ENCODE data around the gene ACTR1B.

Gene ACTR1B

GRCh38 chr2:97708048-97708380, 44.2 kb upstream of the ACTR1B start:
- H3K27ac ChIP-seq (ENCODE audit: low read depth, low read length): no peak overlapping the region
- H4K5ac ChIP-seq (ENCODE audit: low read length): no peak overlapping the region
- no peak for DNase-seq
- H3K4me2 ChIP-seq (ENCODE audit: low read length): no peak overlapping the region
- H3K23ac ChIP-seq (ENCODE audit: low read length): no peak overlapping the region
- no CpG with 5 or more reads among the region's 4 CpGs for WGBS (ENCODE audit: extremely low coverage, insufficient coverage, low lambda C conversion rate)
- H3K36me3 ChIP-seq (ENCODE audit: control insufficient read depth, insufficient read depth, low read length): no peaks in the 10 kb centered on the region
- no peak overlapping the region for H4K8ac ChIP-seq (ENCODE audit: low read depth, low read length)
- H2AK5ac ChIP-seq (ENCODE audit: low read length): peak overlapping the region; percentile 66
- H3K79me2 ChIP-seq (ENCODE audit: control insufficient read depth, insufficient read depth, low read length): no peaks in the 10 kb centered on the region
- H2BK120ac ChIP-seq (ENCODE audit: low read depth, low read length): no peak overlapping the region
- no peak overlapping the region for H3K4me3 ChIP-seq (ENCODE audit: low read length)
- H2BK5ac ChIP-seq (ENCODE audit: low read length): no peak overlapping the region
- H3K56ac ChIP-seq (ENCODE audit: low read length): no peak overlapping the region
- no peak overlapping the region for H3K9ac ChIP-seq (ENCODE audit: low read length)
- H2BK15ac ChIP-seq (replicated peaks; ENCODE audit: low read depth): no peak overlapping the region
- H3K4ac ChIP-seq (ENCODE audit: low read depth, low read length): no peak overlapping the region
- peaks cover 10% of the 10 kb centered on the region for H3K4me1 ChIP-seq (ENCODE audit: control insufficient read depth, low read depth, low read length)
- no peak overlapping the region for H3K18ac ChIP-seq (ENCODE audit: low read length)
- H3K27me3 ChIP-seq (ENCODE audit: insufficient read depth, low read length, poor library complexity): no peaks in the 10 kb centered on the region
- H3K79me1 ChIP-seq (ENCODE audit: low read length): no peaks in the 10 kb centered on the region

GRCh38 chr2:97707362-97708047, 43.7 kb upstream of the ACTR1B start:
- Histone ChIP-seq H3K9ac (ENCODE audit: low read length) (no peak overlapping the region), H3K27ac (ENCODE audit: low read depth, low read length) (no peak overlapping the region), H3K36me3 (ENCODE audit: control insufficient read depth, insufficient read depth, low read length) (no peaks in the 10 kb centered on the region), H2BK15ac (replicated peaks; ENCODE audit: low read depth) (no peak overlapping the region), H3K79me1 (ENCODE audit: low read length) (no peaks in the 10 kb centered on the region), H3K4me3 (ENCODE audit: low read length) (no peak overlapping the region), H3K4me1 (ENCODE audit: control insufficient read depth, low read depth, low read length) (peaks cover 10% of the 10 kb centered on the region), H4K5ac (ENCODE audit: low read length) (no peak overlapping the region), H2BK5ac (ENCODE audit: low read length) (no peak overlapping the region), H4K8ac (ENCODE audit: low read depth, low read length) (no peak overlapping the region), H2BK120ac (ENCODE audit: low read depth, low read length) (no peak overlapping the region), H3K27me3 (ENCODE audit: insufficient read depth, low read length, poor library complexity) (no peaks in the 10 kb centered on the region), H3K4ac (ENCODE audit: low read depth, low read length) (no peak overlapping the region), H3K4me2 (ENCODE audit: low read length) (no peak overlapping the region), H3K23ac (ENCODE audit: low read length) (no peak overlapping the region), H3K79me2 (ENCODE audit: control insufficient read depth, insufficient read depth, low read length) (no peaks in the 10 kb centered on the region), H3K18ac (ENCODE audit: low read length) (no peak overlapping the region), H3K56ac (ENCODE audit: low read length) (no peak overlapping the region), H2AK5ac (ENCODE audit: low read length) (no peak overlapping the region)
- DNase-seq: no peak
- no CpG with 5 or more reads among the region's 11 CpGs for WGBS (ENCODE audit: extremely low coverage, insufficient coverage, low lambda C conversion rate)

GRCh38 chr2:97706708-97707345, 43.0 kb upstream of the ACTR1B start:
- no peak overlapping the region for H3K27ac ChIP-seq (ENCODE audit: low read depth, low read length)
- no peak overlapping the region for H3K56ac ChIP-seq (ENCODE audit: low read length)
- H2BK5ac ChIP-seq (ENCODE audit: low read length): no peak overlapping the region
- no peak overlapping the region for H2BK120ac ChIP-seq (ENCODE audit: low read depth, low read length)
- H3K4ac ChIP-seq (ENCODE audit: low read depth, low read length): no peak overlapping the region
- no peaks in the 10 kb centered on the region for H3K36me3 ChIP-seq (ENCODE audit: control insufficient read depth, insufficient read depth, low read length)
- H3K9ac ChIP-seq (ENCODE audit: low read length): no peak overlapping the region
- no peak overlapping the region for H3K4me2 ChIP-seq (ENCODE audit: low read length)
- H3K18ac ChIP-seq (ENCODE audit: low read length): peak overlapping the region; percentile 43
- H2AK5ac ChIP-seq (ENCODE audit: low read length): no peak overlapping the region
- no peak overlapping the region for H4K8ac ChIP-seq (ENCODE audit: low read depth, low read length)
- no peak overlapping the region for H3K4me3 ChIP-seq (ENCODE audit: low read length)
- no peak overlapping the region for H4K5ac ChIP-seq (ENCODE audit: low read length)
- H3K23ac ChIP-seq (ENCODE audit: low read length): no peak overlapping the region
- H2BK15ac ChIP-seq (replicated peaks; ENCODE audit: low read depth): no peak overlapping the region
- no peaks in the 10 kb centered on the region for H3K79me2 ChIP-seq (ENCODE audit: control insufficient read depth, insufficient read depth, low read length)
- no peaks in the 10 kb centered on the region for H3K79me1 ChIP-seq (ENCODE audit: low read length)
- H3K4me1 ChIP-seq (ENCODE audit: control insufficient read depth, low read depth, low read length): peaks cover 10% of the 10 kb centered on the region
- WGBS (ENCODE audit: extremely low coverage, insufficient coverage, low lambda C conversion rate): 100% methylated on average over 1 of the region's 11 CpGs
- H3K27me3 ChIP-seq (ENCODE audit: insufficient read depth, low read length, poor library complexity): no peaks in the 10 kb centered on the region
- no peak for DNase-seq

GRCh38 chr2:97706112-97706511, 42.3 kb upstream of the ACTR1B start:
- H3K27me3 ChIP-seq (ENCODE audit: insufficient read depth, low read length, poor library complexity): no peaks in the 10 kb centered on the region
- H3K9ac ChIP-seq (ENCODE audit: low read length): no peak overlapping the region
- H4K5ac ChIP-seq (ENCODE audit: low read length): no peak overlapping the region
- no peak overlapping the region for H2BK120ac ChIP-seq (ENCODE audit: low read depth, low read length)
- no peak overlapping the region for H2BK5ac ChIP-seq (ENCODE audit: low read length)
- H3K23ac ChIP-seq (ENCODE audit: low read length): no peak overlapping the region
- H3K79me1 ChIP-seq (ENCODE audit: low read length): no peaks in the 10 kb centered on the region
- H3K4me2 ChIP-seq (ENCODE audit: low read length): no peak overlapping the region
- no peak overlapping the region for H3K56ac ChIP-seq (ENCODE audit: low read length)
- H2BK15ac ChIP-seq (replicated peaks; ENCODE audit: low read depth): no peak overlapping the region
- WGBS (ENCODE audit: extremely low coverage, insufficient coverage, low lambda C conversion rate): no CpG with 5 or more reads among the region's 13 CpGs
- no peak overlapping the region for H3K4ac ChIP-seq (ENCODE audit: low read depth, low read length)
- no peak overlapping the region for H3K4me3 ChIP-seq (ENCODE audit: low read length)
- H3K4me1 ChIP-seq (ENCODE audit: control insufficient read depth, low read depth, low read length): peaks cover 5% of the 10 kb centered on the region
- H2AK5ac ChIP-seq (ENCODE audit: low read length): no peak overlapping the region
- no peaks in the 10 kb centered on the region for H3K36me3 ChIP-seq (ENCODE audit: control insufficient read depth, insufficient read depth, low read length)
- no peaks in the 10 kb centered on the region for H3K79me2 ChIP-seq (ENCODE audit: control insufficient read depth, insufficient read depth, low read length)
- no peak overlapping the region for H3K27ac ChIP-seq (ENCODE audit: low read depth, low read length)
- DNase-seq: no peak
- H3K18ac ChIP-seq (ENCODE audit: low read length): no peak overlapping the region
- H4K8ac ChIP-seq (ENCODE audit: low read depth, low read length): no peak overlapping the region

- no peak for DNase-seq
- no peak overlapping the region for H2BK5ac ChIP-seq (ENCODE audit: low read length)
- no peak overlapping the region for H3K4ac ChIP-seq (ENCODE audit: low read depth, low read length)
- H2AK5ac ChIP-seq (ENCODE audit: low read length): no peak overlapping the region
- H4K8ac ChIP-seq (ENCODE audit: low read depth, low read length): no peak overlapping the region
- no peaks in the 10 kb centered on the region for H3K79me1 ChIP-seq (ENCODE audit: low read length)
- no peaks in the 10 kb centered on the region for H3K79me2 ChIP-seq (ENCODE audit: control insufficient read depth, insufficient read depth, low read length)
- no peak overlapping the region for H3K9ac ChIP-seq (ENCODE audit: low read length)
- no peak overlapping the region for H3K4me2 ChIP-seq (ENCODE audit: low read length)
- H3K23ac ChIP-seq (ENCODE audit: low read length): no peak overlapping the region
- no peaks in the 10 kb centered on the region for H3K36me3 ChIP-seq (ENCODE audit: control insufficient read depth, insufficient read depth, low read length)
- H3K27ac ChIP-seq (ENCODE audit: low read depth, low read length): no peak overlapping the region
- H3K4me3 ChIP-seq (ENCODE audit: low read length): no peak overlapping the region
- no peak overlapping the region for H2BK15ac ChIP-seq (replicated peaks; ENCODE audit: low read depth)
- peak overlapping the region; percentile 44 for H3K56ac ChIP-seq (ENCODE audit: low read length)
- H3K4me1 ChIP-seq (ENCODE audit: control insufficient read depth, low read depth, low read length): no peaks in the 10 kb centered on the region
- no peak overlapping the region for H3K18ac ChIP-seq (ENCODE audit: low read length)
- H4K5ac ChIP-seq (ENCODE audit: low read length): no peak overlapping the region
- no peak overlapping the region for H2BK120ac ChIP-seq (ENCODE audit: low read depth, low read length)
- no peaks in the 10 kb centered on the region for H3K27me3 ChIP-seq (ENCODE audit: insufficient read depth, low read length, poor library complexity)
- WGBS (ENCODE audit: extremely low coverage, insufficient coverage, low lambda C conversion rate): no CpG with 5 or more reads among the region's 5 CpGs
Observed at GRCh38 chr2:97704989-97705388, 41.1 kb upstream of the ACTR1B start.

GRCh38 chr2:97703741-97704140, 39.9 kb upstream of the ACTR1B start:
- Histone ChIP-seq H3K4me1 (ENCODE audit: control insufficient read depth, low read depth, low read length) (no peaks in the 10 kb centered on the region), H3K79me1 (ENCODE audit: low read length) (no peaks in the 10 kb centered on the region), H3K27me3 (ENCODE audit: insufficient read depth, low read length, poor library complexity) (no peaks in the 10 kb centered on the region), H3K18ac (ENCODE audit: low read length) (no peak overlapping the region), H2BK15ac (replicated peaks; ENCODE audit: low read depth) (no peak overlapping the region), H3K56ac (ENCODE audit: low read length) (no peak overlapping the region), H3K4me2 (ENCODE audit: low read length) (no peak overlapping the region), H3K23ac (ENCODE audit: low read length) (no peak overlapping the region), H4K8ac (ENCODE audit: low read depth, low read length) (no peak overlapping the region), H3K9ac (ENCODE audit: low read length) (no peak overlapping the region), H3K36me3 (ENCODE audit: control insufficient read depth, insufficient read depth, low read length) (no peaks in the 10 kb centered on the region), H3K4ac (ENCODE audit: low read depth, low read length) (no peak overlapping the region), H3K27ac (ENCODE audit: low read depth, low read length) (no peak overlapping the region), H2BK5ac (ENCODE audit: low read length) (no peak overlapping the region), H2BK120ac (ENCODE audit: low read depth, low read length) (no peak overlapping the region), H3K79me2 (ENCODE audit: control insufficient read depth, insufficient read depth, low read length) (no peaks in the 10 kb centered on the region), H3K4me3 (ENCODE audit: low read length) (no peak overlapping the region), H2AK5ac (ENCODE audit: low read length) (no peak overlapping the region), H4K5ac (ENCODE audit: low read length) (no peak overlapping the region)
- WGBS (ENCODE audit: extremely low coverage, insufficient coverage, low lambda C conversion rate): no CpG with 5 or more reads among the region's 3 CpGs
- no peak for DNase-seq
